ENCODE measurements around the gene ZNF616.
A peak's percentile ranks its signal among the peaks of the same experiment; 100 is the strongest.

Gene ZNF616

DNA sequence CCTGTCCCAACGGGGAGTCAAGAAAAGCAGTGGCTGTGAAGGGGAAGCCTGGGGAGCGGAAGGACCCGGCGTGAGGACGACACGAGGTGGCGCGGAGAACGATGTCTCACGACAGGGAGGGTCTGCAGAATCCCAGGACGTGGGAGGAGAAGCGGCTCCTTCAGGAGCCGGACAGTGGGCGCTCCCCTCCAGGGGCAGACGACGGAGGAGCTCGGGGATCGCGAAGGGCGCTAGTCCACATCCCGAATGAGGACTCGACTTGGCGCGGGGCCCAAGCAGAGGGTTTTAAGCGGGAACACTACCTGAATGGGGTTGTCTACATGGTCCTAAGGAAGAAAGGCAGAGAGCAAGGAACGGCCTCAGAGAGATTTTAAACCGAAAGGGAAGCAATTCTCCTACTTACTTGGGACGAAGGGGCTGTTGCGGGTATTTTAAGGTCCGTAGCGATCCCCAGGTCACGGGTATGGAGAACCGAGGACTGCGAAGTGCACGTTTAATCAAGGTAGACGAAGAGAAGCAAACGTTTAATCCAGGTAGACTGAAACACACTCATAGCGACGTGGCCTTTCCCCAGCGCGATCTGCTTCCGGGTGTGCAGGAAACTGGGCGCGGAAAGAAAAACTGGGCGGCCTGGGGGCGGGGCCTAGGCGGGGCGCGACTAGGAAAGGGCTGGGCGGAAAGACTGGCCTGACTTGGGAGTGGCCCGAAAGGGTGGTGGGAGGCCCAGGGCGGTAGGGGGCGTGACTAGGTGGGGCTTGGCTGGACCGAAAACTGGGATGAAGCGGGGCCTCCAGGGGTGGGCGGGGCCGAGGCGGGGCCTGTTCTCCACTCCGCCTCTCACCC, 44.3 kb downstream of the ZNF616 start, which contains the start of gene ZNF841:
Gene ZNF841, minus strand, starts transcription at position 594 of the 843 bp plus-strand sequence. CDS start 10,964 bp downstream, outside the sequence.
- TF ChIP-seq, protein P1, sequence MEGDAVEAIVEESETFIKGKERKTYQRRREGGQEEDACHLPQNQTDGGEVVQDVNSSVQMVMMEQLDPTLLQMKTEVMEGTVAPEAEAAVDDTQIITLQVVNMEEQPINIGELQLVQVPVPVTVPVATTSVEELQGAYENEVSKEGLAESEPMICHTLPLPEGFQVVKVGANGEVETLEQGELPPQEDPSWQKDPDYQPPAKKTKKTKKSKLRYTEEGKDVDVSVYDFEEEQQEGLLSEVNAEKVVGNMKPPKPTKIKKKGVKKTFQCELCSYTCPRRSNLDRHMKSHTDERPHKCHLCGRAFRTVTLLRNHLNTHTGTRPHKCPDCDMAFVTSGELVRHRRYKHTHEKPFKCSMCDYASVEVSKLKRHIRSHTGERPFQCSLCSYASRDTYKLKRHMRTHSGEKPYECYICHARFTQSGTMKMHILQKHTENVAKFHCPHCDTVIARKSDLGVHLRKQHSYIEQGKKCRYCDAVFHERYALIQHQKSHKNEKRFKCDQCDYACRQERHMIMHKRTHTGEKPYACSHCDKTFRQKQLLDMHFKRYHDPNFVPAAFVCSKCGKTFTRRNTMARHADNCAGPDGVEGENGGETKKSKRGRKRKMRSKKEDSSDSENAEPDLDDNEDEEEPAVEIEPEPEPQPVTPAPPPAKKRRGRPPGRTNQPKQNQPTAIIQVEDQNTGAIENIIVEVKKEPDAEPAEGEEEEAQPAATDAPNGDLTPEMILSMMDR (IDR thresholded peaks at IDR 0.05; ENCODE audit: borderline replicate concordance, control extremely low read depth, extremely low read depth, insufficient read depth, missing control alignments), result no peak

DNA sequence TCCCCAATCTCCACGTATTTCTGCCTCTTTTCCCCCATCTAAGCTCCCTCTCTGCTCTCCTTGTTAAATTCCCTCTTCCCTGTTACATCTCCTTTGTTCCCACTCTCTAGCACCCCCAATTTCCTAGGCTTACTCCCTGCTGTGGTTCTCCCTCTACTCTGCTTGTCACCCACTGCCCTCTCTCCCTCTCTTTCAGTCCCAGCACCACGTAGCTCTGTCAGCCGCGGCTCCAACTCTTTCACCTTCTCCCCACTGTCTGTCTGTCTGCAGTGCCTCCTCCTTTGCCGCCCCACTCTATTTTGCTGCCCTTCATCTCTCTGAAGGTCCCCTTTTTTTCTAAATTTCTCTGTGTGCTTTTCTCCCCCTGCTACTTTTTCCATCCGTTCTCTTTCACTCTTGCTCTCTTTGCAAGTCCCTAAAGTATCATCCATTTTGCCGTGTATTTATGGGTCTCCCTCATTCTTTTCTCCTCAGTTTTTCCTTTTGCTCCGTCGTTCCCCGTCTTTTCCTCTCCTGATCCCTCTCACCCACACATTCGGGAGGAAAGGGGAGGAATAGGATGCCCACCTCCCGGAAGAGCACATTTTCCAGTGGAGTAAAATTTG, 45.1 kb downstream of the ZNF616 start:
- in situ Hi-C loops (cut with MboI; ENCODE audit: low sequenced_read_pairs, unreplicated experiment), result no loop called here
- TF ChIP-seq, protein P1 (IDR thresholded peaks at IDR 0.05; ENCODE audit: borderline replicate concordance, control extremely low read depth, extremely low read depth, insufficient read depth, missing control alignments), result no peak
- DNase-seq (ENCODE audit: low spot score), result no peak

More for the DNA sequence above, 44.3 kb downstream of the ZNF616 start, which contains the start of gene ZNF841:
- in situ Hi-C loops (cut with MboI; ENCODE audit: low sequenced_read_pairs, unreplicated experiment), result no loop called here
- DNase-seq (ENCODE audit: low spot score), result peak; percentile 88

DNA sequence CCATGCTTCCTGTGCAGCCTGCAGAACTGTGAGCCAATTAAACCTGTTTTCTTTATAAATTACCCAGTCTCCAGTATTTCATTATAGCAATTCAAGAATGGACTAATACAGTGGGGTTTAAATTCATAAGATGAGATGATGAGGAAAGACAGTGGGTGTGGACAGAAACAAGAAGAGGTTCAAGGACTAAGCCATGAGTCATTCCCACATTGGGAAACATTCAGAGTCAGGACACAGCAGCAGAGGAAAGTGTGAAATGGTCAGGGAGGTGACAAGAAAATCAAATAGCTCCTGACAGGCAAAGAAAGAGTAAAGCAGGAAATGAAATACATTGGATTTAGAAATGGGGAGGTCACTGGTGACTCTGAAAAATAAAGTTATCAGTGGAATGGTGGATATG, 53.3 kb downstream of the ZNF616 start:
- in situ Hi-C loops (cut with MboI; ENCODE audit: low sequenced_read_pairs, unreplicated experiment), result no loop called here
- TF ChIP-seq, protein P1 (IDR thresholded peaks at IDR 0.05; ENCODE audit: borderline replicate concordance, control extremely low read depth, extremely low read depth, insufficient read depth, missing control alignments), result no peak
- DNase-seq (ENCODE audit: low spot score), result no peak

DNA sequence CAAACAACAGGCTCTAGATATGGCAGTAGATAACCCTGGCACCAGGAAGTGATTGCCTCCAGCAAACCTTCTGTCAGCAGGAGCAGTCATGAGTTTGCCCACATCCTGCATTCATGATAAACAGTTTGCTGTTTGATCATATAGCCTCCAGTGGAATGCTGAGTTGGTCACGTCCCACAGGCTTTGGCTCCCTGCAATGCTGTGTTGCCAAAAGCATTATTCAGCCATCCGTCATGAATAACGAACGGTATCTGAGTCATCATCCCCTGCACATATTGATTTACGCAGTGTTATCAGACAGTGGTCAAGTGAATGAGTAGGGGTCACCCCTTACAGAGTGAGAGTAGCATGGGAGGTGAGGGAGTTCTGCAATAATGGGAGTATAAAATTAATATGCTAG, 69.2 kb downstream of the ZNF616 start:
- in situ Hi-C loops (cut with MboI; ENCODE audit: low sequenced_read_pairs, unreplicated experiment), result no loop called here
- DNase-seq (ENCODE audit: low spot score), result no peak
- TF ChIP-seq, protein P1 (IDR thresholded peaks at IDR 0.05; ENCODE audit: borderline replicate concordance, control extremely low read depth, extremely low read depth, insufficient read depth, missing control alignments), result no peak

DNA sequence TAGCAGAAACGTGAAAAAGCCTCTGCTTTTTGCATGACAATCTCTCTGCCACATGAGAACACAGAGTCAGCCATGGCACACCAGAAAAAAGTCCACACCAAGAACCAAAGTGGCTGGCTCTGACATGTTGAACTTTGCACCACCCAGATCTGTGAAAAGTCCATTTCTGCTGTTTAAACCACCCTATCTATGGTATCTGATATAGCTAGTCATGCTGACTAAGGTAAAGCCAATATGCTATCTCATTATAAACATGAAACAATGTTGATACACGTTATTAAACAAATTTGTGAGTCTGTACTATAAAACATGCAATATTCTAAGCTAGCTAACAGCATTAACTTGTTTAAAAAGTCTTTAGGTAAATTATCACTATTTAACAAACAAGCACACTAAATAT, 70.1 kb downstream of the ZNF616 start:
- TF ChIP-seq, protein P1 (IDR thresholded peaks at IDR 0.05; ENCODE audit: borderline replicate concordance, control extremely low read depth, extremely low read depth, insufficient read depth, missing control alignments), result no peak
- in situ Hi-C loops (cut with MboI; ENCODE audit: low sequenced_read_pairs, unreplicated experiment), result no loop called here
- no peak for DNase-seq (ENCODE audit: low spot score)

DNA sequence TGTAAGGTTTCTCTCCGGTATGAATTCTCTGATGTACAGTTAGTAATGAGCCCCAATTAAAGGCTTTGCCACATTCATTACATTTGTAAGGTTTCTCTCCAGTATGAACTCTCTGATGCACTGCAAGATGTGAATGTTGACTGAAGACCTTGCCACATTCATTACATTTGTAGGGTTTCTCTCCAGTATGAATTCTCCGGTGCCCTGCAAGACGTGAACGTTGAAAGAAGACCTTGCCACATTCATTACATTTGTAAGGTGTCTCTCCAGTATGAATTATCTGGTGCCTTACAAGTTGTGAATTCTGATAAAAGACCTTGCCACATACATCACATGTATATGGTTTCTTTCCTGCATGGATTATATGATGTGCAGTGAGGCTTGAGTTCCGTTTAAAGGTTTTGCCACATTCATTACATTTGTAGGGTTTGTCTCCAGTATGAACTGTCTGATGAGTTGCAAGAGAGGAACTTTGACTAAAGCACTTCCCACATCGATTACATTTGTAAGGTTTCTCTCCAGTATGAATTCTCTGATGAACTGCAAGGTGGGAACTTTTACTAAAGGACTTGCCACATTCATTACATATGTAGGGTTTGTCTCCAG, 73.4 kb downstream of the ZNF616 start:
- in situ Hi-C loops (cut with MboI; ENCODE audit: low sequenced_read_pairs, unreplicated experiment), result no loop called here
- TF ChIP-seq, protein P1 (IDR thresholded peaks at IDR 0.05; ENCODE audit: borderline replicate concordance, control extremely low read depth, extremely low read depth, insufficient read depth, missing control alignments), result no peak
- no peak for DNase-seq (ENCODE audit: low spot score)

Measured in GM13976 (cell line).